Neural progenitor cell (in vitro differentiated cells): ENCODE data around the gene PCGF3. TPM values are rescaled to one million over a fixed set of nuclear protein-coding genes. Genes with fewer than 3 reads are reported as not detected.

Experiments used
- DNase-seq: peaks from one replicate; pipeline ENCODE4 v3.0.0-alpha.2; 2016; ENCODE audit warnings: low spot score
- H2AFZ ChIP-seq: fragments of 200-600 bp; sonication (generic); replicated peaks from 2 replicates; pipeline ENCODE4 v1.6.1; 2016; ENCODE audit warnings: antibody characterized with exemption
- H3F3A ChIP-seq: fragments of 200-600 bp; sonication (generic); 2 replicates; pipeline ENCODE4 v1.6.1; 2016; ENCODE audit warnings: antibody characterized with exemption, low read depth
- H3K27ac ChIP-seq: fragments of 200-600 bp; sonication (generic); 2 replicates; pipeline ENCODE4 v1.5.1; 2016; ENCODE audit warnings: mild to moderate bottlenecking
- H3K27me3 ChIP-seq: fragments of 200-600 bp; sonication (generic); 2 replicates; pipeline ENCODE4 v1.6.1; 2016; ENCODE audit warnings: mild to moderate bottlenecking, moderate library complexity
- H3K36me3 ChIP-seq: fragments of 200-600 bp; sonication (generic); 2 replicates; pipeline ENCODE4 v1.5.1; 2016
- H3K4me1 ChIP-seq: fragments of 200-600 bp; sonication (generic); 2 replicates; pipeline ENCODE4 v1.6.1; 2016; ENCODE audit warnings: mixed run types
- H3K4me2 ChIP-seq: fragments of 200-600 bp; sonication (generic); 2 replicates; pipeline ENCODE4 v1.6.1; 2016
- H3K4me3 ChIP-seq: fragments of 200-600 bp; sonication (generic); 2 replicates; pipeline ENCODE4 v1.5.1; 2016
- H3K79me2 ChIP-seq: fragments of 200-600 bp; sonication (generic); 2 replicates; pipeline ENCODE4 v1.6.1; 2016; ENCODE audit warnings: low read depth
- H3K9ac ChIP-seq: fragments of 200-600 bp; sonication (generic); 2 replicates; pipeline ENCODE4 v1.6.1; 2016
- H3K9me3 ChIP-seq: fragments of 200-600 bp; sonication (generic); 2 replicates; pipeline ENCODE4 v1.5.1; 2016; ENCODE audit warnings: low read depth
- H4K20me1 ChIP-seq: fragments of 200-600 bp; sonication (generic); 2 replicates; pipeline ENCODE4 v1.6.1; 2016; ENCODE audit warnings: low read depth
- H3K27ac Mint-ChIP-seq: 3 replicates; pipeline ENCODE4 v1.8.0; 2021; ENCODE audit warnings: mixed read lengths
- H3K27me3 Mint-ChIP-seq: 2 replicates; pipeline ENCODE4 v1.8.0; 2022; ENCODE audit warnings: low read depth, mild to moderate bottlenecking, inconsistent platforms, moderate library complexity, mixed read lengths; ENCODE audit not compliant: insufficient read depth
- H3K36me3 Mint-ChIP-seq: 3 replicates; pipeline ENCODE4 v1.8.0; 2021; ENCODE audit warnings: mixed read lengths
- H3K4me1 Mint-ChIP-seq: 3 replicates; pipeline ENCODE4 v1.8.0; 2021; ENCODE audit warnings: mixed read lengths
- H3K4me3 Mint-ChIP-seq: 3 replicates; pipeline ENCODE4 v1.8.0; 2021; ENCODE audit warnings: mild to moderate bottlenecking, moderate library complexity, mixed read lengths
- H3K9me3 Mint-ChIP-seq: 3 replicates; pipeline ENCODE4 v1.8.0; 2020; ENCODE audit warnings: mixed read lengths
- CTCF ChIP-seq: fragments of 200-600 bp; sonication (generic); IDR thresholded peaks from 2 replicates; pipeline ENCODE4 v1.5.1; 2017; ENCODE audit warnings: antibody characterized with exemption, mild to moderate bottlenecking
- EZH2 ChIP-seq: fragments of 200-600 bp; sonication (generic); IDR thresholded peaks from 2 replicates; pipeline ENCODE4 v1.6.1; 2017; ENCODE audit warnings: antibody characterized with exemption, mild to moderate bottlenecking, moderate library complexity
- EZH2phosphoT487 ChIP-seq: fragments of 200-600 bp; sonication (generic); IDR thresholded peaks from 2 replicates; pipeline ENCODE4 v1.6.1; 2017; ENCODE audit warnings: antibody characterized with exemption
- total RNA-seq: library from RNA; depleted of rRNA; stranded (reverse); fragments of >200 nt; gene quantifications from 2 replicates; pipeline ENCODE4 v1.2.3, GENCODE V29; 2015; ENCODE audit warnings: low replicate concordance

Gene PCGF3
- total RNA-seq, 1 donor from 2014 or later: 44.7 TPM

GRCh38 chr4:766559-767283 is 61.1 kb downstream of the PCGF3 start:
- Mint-ChIP-seq H3K4me3 (no peak overlapping the region), H3K4me1 (peaks cover 5% of the 10 kb centered on the region), H3K36me3 (peaks cover 63% of the 10 kb centered on the region), H3K27ac (no peak overlapping the region), H3K9me3 (peaks cover 26% of the 10 kb centered on the region), H3K27me3 (peaks cover 18% of the 10 kb centered on the region)
- no peak overlapping the region for H2AFZ ChIP-seq
- no peaks in the 10 kb centered on the region for H3K4me1 ChIP-seq
- H4K20me1 ChIP-seq: peaks cover 43% of the 10 kb centered on the region
- H3K27me3 ChIP-seq: no peaks in the 10 kb centered on the region
- TF ChIP-seq CTCF (no peak), EZH2phosphoT487 (no peak), EZH2 (no peak)
- no peaks in the 10 kb centered on the region for H3K9me3 ChIP-seq
- H3K9ac ChIP-seq: no peak overlapping the region
- no peak overlapping the region for H3K4me3 ChIP-seq
- H3K27ac ChIP-seq: no peak overlapping the region
- H3K36me3 ChIP-seq: peaks cover 14% of the 10 kb centered on the region
- peaks cover 41% of the 10 kb centered on the region for H3K79me2 ChIP-seq
- H3K4me2 ChIP-seq: no peak overlapping the region
- peaks cover 83% of the 10 kb centered on the region for H3F3A ChIP-seq
- no peak for DNase-seq

GRCh38 chr4:768076-768475 is 62.4 kb downstream of the PCGF3 start:
- Histone ChIP-seq H3K27me3 (no peaks in the 10 kb centered on the region), H2AFZ (no peak overlapping the region), H4K20me1 (peaks cover 51% of the 10 kb centered on the region), H3K4me2 (no peak overlapping the region), H3K9ac (no peak overlapping the region), H3K79me2 (peaks cover 55% of the 10 kb centered on the region), H3K4me3 (no peak overlapping the region), H3F3A (peaks cover 77% of the 10 kb centered on the region), H3K36me3 (peaks cover 14% of the 10 kb centered on the region), H3K27ac (no peak overlapping the region), H3K4me1 (no peaks in the 10 kb centered on the region), H3K9me3 (no peaks in the 10 kb centered on the region)
- H3K4me1 Mint-ChIP-seq: peaks cover 2% of the 10 kb centered on the region
- H3K27ac Mint-ChIP-seq: no peak overlapping the region
- TF ChIP-seq EZH2: no peak
- no peak for TF ChIP-seq CTCF
- no peak for TF ChIP-seq EZH2phosphoT487
- no peak overlapping the region for H3K4me3 Mint-ChIP-seq
- H3K36me3 Mint-ChIP-seq: peaks cover 54% of the 10 kb centered on the region
- H3K27me3 Mint-ChIP-seq: peaks cover 14% of the 10 kb centered on the region
- no peak for DNase-seq
- H3K9me3 Mint-ChIP-seq: peaks cover 21% of the 10 kb centered on the region

- Histone ChIP-seq H3K4me2 (no peak overlapping the region), H3K4me3 (no peak overlapping the region), H3K27ac (no peak overlapping the region), H4K20me1 (peaks cover 60% of the 10 kb centered on the region), H3K4me1 (no peaks in the 10 kb centered on the region), H3K79me2 (peaks cover 64% of the 10 kb centered on the region), H3K9ac (no peak overlapping the region), H3K9me3 (no peaks in the 10 kb centered on the region), H3K36me3 (peaks cover 14% of the 10 kb centered on the region), H3K27me3 (no peaks in the 10 kb centered on the region), H3F3A (peaks cover 70% of the 10 kb centered on the region), H2AFZ (no peak overlapping the region)
- H3K4me3 Mint-ChIP-seq: no peak overlapping the region
- peaks cover 46% of the 10 kb centered on the region for H3K36me3 Mint-ChIP-seq
- H3K27me3 Mint-ChIP-seq: peaks cover 11% of the 10 kb centered on the region
- DNase-seq: no peak
- TF ChIP-seq CTCF (no peak), EZH2phosphoT487 (no peak), EZH2 (no peak)
- H3K9me3 Mint-ChIP-seq: peaks cover 16% of the 10 kb centered on the region
- H3K27ac Mint-ChIP-seq: no peak overlapping the region
- peaks cover 1% of the 10 kb centered on the region for H3K4me1 Mint-ChIP-seq
Measured at GRCh38 chr4:768995-769394, 63.4 kb downstream of the PCGF3 start.
